HG03432 (cell line): ENCODE measurements around the gene SORCS2.

Experiments
- ATAC-seq: cut with Tn5 transposase; IDR thresholded peaks from one replicate; pipeline ENCODE4 v1.9.1; 2021; ENCODE audit warnings: mild to moderate bottlenecking, moderate library complexity; ENCODE audit not compliant: unreplicated experiment

The SORCS2 gene

GRCh38 chr4:7637139-7637538 is 444.8 kb downstream of the SORCS2 start:
- ATAC-seq = no peak

GRCh38 chr4:7637971-7638370 is 445.6 kb downstream of the SORCS2 start:
- no peak for ATAC-seq

- ATAC-seq = no peak
These were observed 446.2 kb downstream of the SORCS2 start for GRCh38 chr4:7638489-7638888.

- no peak for ATAC-seq
These were observed 446.8 kb downstream of the SORCS2 start for GRCh38 chr4:7638984-7639789.

GRCh38 chr4:7640136-7640535 is 447.8 kb downstream of the SORCS2 start:
- ATAC-seq = no peak

- ATAC-seq = no peak
These were observed 449.4 kb downstream of the SORCS2 start for GRCh38 chr4:7641712-7642111.

- no peak for ATAC-seq
These were observed 450.6 kb downstream of the SORCS2 start for GRCh38 chr4:7642741-7643458.

- no peak for ATAC-seq
These were observed 452.8 kb downstream of the SORCS2 start for GRCh38 chr4:7645158-7645557.

GRCh38 chr4:7645956-7646355 is 453.6 kb downstream of the SORCS2 start:
- no peak for ATAC-seq

- no peak for ATAC-seq
These were observed 454.2 kb downstream of the SORCS2 start for GRCh38 chr4:7646384-7647061.

- no peak for ATAC-seq
These were observed 454.8 kb downstream of the SORCS2 start for GRCh38 chr4:7647186-7647585.

- ATAC-seq = no peak
These were observed 455.5 kb downstream of the SORCS2 start for GRCh38 chr4:7647600-7648543.

GRCh38 chr4:7648544-7649395 is 456.4 kb downstream of the SORCS2 start:
- ATAC-seq = no peak

GRCh38 chr4:7649411-7649740 is 457.0 kb downstream of the SORCS2 start:
- no peak for ATAC-seq

- no peak for ATAC-seq
These were observed 457.6 kb downstream of the SORCS2 start for GRCh38 chr4:7649741-7650531.

GRCh38 chr4:7650606-7651385 is 458.5 kb downstream of the SORCS2 start:
- no peak for ATAC-seq

- no peak for ATAC-seq
These were observed 459.2 kb downstream of the SORCS2 start for GRCh38 chr4:7651461-7651921.

GRCh38 chr4:7652006-7652405 is 459.7 kb downstream of the SORCS2 start:
- no peak for ATAC-seq
